Osteocyte (in vitro differentiated cells): Measurements from ENCODE around the gene BABAM2. TPM values are rescaled to one million over a fixed set of nuclear protein-coding genes. Genes with fewer than 3 reads are reported as not detected.

ENCODE experiments used
- DNase-seq: peaks from one replicate; pipeline ENCODE4 v3.0.0; 2021; ENCODE audit warnings: mixed read lengths; ENCODE audit not compliant: unreplicated experiment; ENCODE audit errors: extremely low spot score
- H3K27ac Mint-ChIP-seq: one replicate; pipeline ENCODE4 v1.8.0; 2021; ENCODE audit warnings: mild to moderate bottlenecking, mixed read lengths; ENCODE audit not compliant: unreplicated experiment
- H3K27me3 Mint-ChIP-seq: one replicate; pipeline ENCODE4 v1.8.0; 2021; ENCODE audit warnings: mixed read lengths; ENCODE audit not compliant: unreplicated experiment
- H3K36me3 Mint-ChIP-seq: one replicate; pipeline ENCODE4 v1.8.0; 2021; ENCODE audit warnings: mixed read lengths; ENCODE audit not compliant: unreplicated experiment
- H3K4me1 Mint-ChIP-seq: one replicate; pipeline ENCODE4 v1.8.0; 2021; ENCODE audit warnings: mixed read lengths; ENCODE audit not compliant: unreplicated experiment
- H3K4me3 Mint-ChIP-seq: one replicate; pipeline ENCODE4 v1.8.0; 2021; ENCODE audit warnings: mild to moderate bottlenecking, moderate library complexity, mixed read lengths; ENCODE audit not compliant: unreplicated experiment
- H3K9me3 Mint-ChIP-seq: one replicate; pipeline ENCODE4 v1.8.0; 2021; ENCODE audit warnings: mixed read lengths; ENCODE audit not compliant: unreplicated experiment
- CTCF ChIP-seq: fragments of 200-600 bp; sonication (generic); IDR thresholded peaks from 2 replicates; pipeline ENCODE4 v1.5.0; 2021; ENCODE audit warnings: antibody characterized with exemption, mild to moderate bottlenecking, moderate library complexity
- total RNA-seq: library from RNA; stranded (reverse); gene quantifications from 2 replicates; pipeline ENCODE4 v1.2.1, GENCODE V29; 2021

Gene BABAM2
- total RNA-seq, 1 donor from 2014 or later: 43.6 TPM

- H3K4me1 Mint-ChIP-seq: peaks cover 32% of the 10 kb centered on the region
- H3K36me3 Mint-ChIP-seq: no peaks in the 10 kb centered on the region
- H3K27me3 Mint-ChIP-seq: no peaks in the 10 kb centered on the region
- TF ChIP-seq CTCF: no peak
- no peak overlapping the region for H3K27ac Mint-ChIP-seq
- no peak overlapping the region for H3K4me3 Mint-ChIP-seq
- H3K9me3 Mint-ChIP-seq: no peaks in the 10 kb centered on the region
- no peak for DNase-seq
These were observed 337.0 kb downstream of the BABAM2 start for GRCh38 chr2:28227498-28227897.

- Mint-ChIP-seq H3K27me3 (no peaks in the 10 kb centered on the region), H3K9me3 (no peaks in the 10 kb centered on the region), H3K27ac (no peak overlapping the region), H3K4me3 (no peak overlapping the region), H3K36me3 (no peaks in the 10 kb centered on the region), H3K4me1 (peaks cover 38% of the 10 kb centered on the region)
- no peak for DNase-seq
- TF ChIP-seq CTCF: peak; percentile 35
These were observed 338.0 kb downstream of the BABAM2 start for GRCh38 chr2:28228434-28228995.

- no peak overlapping the region for H3K4me3 Mint-ChIP-seq
- no peaks in the 10 kb centered on the region for H3K27me3 Mint-ChIP-seq
- no peaks in the 10 kb centered on the region for H3K36me3 Mint-ChIP-seq
- no peak for TF ChIP-seq CTCF
- H3K27ac Mint-ChIP-seq: no peak overlapping the region
- peaks cover 21% of the 10 kb centered on the region for H3K4me1 Mint-ChIP-seq
- no peak for DNase-seq
- H3K9me3 Mint-ChIP-seq: no peaks in the 10 kb centered on the region
These were observed 340.6 kb downstream of the BABAM2 start for GRCh38 chr2:28231110-28231631.

- H3K27ac Mint-ChIP-seq: no peak overlapping the region
- H3K9me3 Mint-ChIP-seq: no peaks in the 10 kb centered on the region
- no peak overlapping the region for H3K4me3 Mint-ChIP-seq
- no peaks in the 10 kb centered on the region for H3K27me3 Mint-ChIP-seq
- peaks cover 3% of the 10 kb centered on the region for H3K36me3 Mint-ChIP-seq
- H3K4me1 Mint-ChIP-seq: peaks cover 21% of the 10 kb centered on the region
- no peak for TF ChIP-seq CTCF
- DNase-seq: no peak
These were observed 341.8 kb downstream of the BABAM2 start for GRCh38 chr2:28232295-28232694.

- Mint-ChIP-seq H3K27me3 (no peaks in the 10 kb centered on the region), H3K9me3 (no peaks in the 10 kb centered on the region), H3K4me1 (peaks cover 21% of the 10 kb centered on the region), H3K36me3 (peaks cover 5% of the 10 kb centered on the region), H3K4me3 (no peak overlapping the region), H3K27ac (peak overlapping the region; percentile 53)
- no peak for DNase-seq
- TF ChIP-seq CTCF: no peak
These were observed 342.7 kb downstream of the BABAM2 start for GRCh38 chr2:28233164-28233676.
